Cardiac fibroblast (primary cell): ENCODE data around the gene PDK1.

Experiments used
- DNase-seq, 2 donors: peaks; one replicate each; pipeline versions ENCODE4 v3.0.0 to v3.0.0-alpha.2; 2010; ENCODE audit warnings: low read depth in 2 of 2
- H3K4me3 ChIP-seq, 2 donors: replicated peaks in 1 of 2; 1 replicate in 1 of 2; 2 replicates in 1 of 2; pipeline ENCODE4 v1.5.1; 2011; ENCODE audit warnings: low read depth in 2 of 2, low read length in 2 of 2, mild to moderate bottlenecking in 2 of 2, moderate library complexity in 1 of 2
- CTCF ChIP-seq: IDR thresholded peaks from one replicate; pipeline ENCODE4 v1.5.1; 2011; ENCODE audit warnings: low read depth, mild to moderate bottlenecking, low read length, inconsistent platforms

Gene PDK1

DNA sequence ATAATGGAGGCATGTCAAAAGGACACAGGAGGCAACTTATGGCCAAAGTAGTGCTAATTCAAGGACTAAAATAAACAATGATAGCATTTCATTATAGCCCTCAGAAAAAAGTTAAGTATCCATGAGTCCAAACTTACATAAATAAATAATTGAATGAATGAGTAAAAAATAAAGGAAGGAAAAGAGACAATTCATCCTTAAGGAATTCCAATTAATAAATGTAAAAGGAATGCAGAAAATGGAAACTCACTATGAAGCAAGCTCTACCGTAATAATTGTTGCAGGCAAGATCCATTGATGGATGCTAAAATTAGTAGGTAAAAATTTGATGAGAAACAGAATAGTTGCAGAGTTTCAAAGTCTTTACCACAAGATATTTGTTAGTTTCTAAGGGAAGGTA is 91.5 kb downstream of the PDK1 start:
- peak in 1 of 2 donors; percentile 22 for DNase-seq
- TF ChIP-seq CTCF, result no peak
- no peak overlapping the region for H3K4me3 ChIP-seq

- TF ChIP-seq CTCF, result no peak
- no peak overlapping the region for H3K4me3 ChIP-seq
- peak in 1 of 2 donors; percentile 82 for DNase-seq
These were observed 99.4 kb downstream of the PDK1 start for GRCh38 chr2:172655091-172655837.

DNA sequence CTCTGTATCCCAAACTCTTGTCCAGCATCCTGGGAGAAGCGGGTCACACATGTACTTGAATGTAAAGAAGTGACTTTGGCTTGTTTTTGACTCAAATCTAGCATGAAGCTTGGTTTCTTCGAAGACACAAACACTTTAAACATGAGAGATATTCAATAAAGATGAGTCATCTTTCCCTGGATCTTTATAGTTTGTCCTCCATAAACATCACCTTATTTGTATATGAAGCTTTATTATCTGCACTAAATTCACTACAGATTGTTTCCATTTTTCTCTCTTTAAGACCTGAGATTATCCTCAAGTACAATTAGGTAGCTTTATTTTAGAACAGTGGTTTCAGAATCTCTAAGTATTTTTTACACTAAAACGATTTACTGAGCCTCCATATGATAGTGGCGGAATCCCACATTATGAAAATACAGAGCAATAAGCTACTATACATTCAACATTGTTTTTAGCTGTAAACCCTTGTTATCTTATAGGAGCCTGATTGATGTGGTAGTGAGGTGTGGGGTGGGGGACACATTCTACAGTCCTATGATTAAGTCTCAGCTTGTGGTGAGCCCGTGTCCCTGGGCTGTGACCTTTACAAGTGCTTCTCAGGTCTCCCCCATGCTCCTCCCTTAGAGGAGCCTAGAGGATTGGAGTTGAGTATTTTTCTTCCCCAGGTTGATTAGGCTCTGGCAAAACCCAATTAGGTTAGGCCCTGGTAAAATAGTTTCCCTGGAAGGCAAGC is 100.1 kb downstream of the PDK1 start:
- no peak for TF ChIP-seq CTCF
- no peak overlapping the region for H3K4me3 ChIP-seq
- no peak for DNase-seq
